H9 (cell line): ENCODE measurements around the gene ZNF350. TPM values are rescaled to one million over a fixed set of nuclear protein-coding genes. Genes with fewer than 3 reads are reported as not detected.

Source experiments
- DNase-seq: peaks from one replicate; pipeline ENCODE4 v3.0.0-alpha.2; 2017
- H2AFZ ChIP-seq: one replicate; pipeline ENCODE4 v1.6.1; 2013; ENCODE audit warnings: mild to moderate bottlenecking, low read length, control low read depth, moderate library complexity
- H2AK5ac ChIP-seq: 2 replicates; pipeline ENCODE4 v1.6.1; 2013; ENCODE audit warnings: low read length, control low read depth, mixed read lengths; ENCODE audit not compliant: insufficient read length
- H2BK120ac ChIP-seq: one replicate; pipeline ENCODE4 v1.6.1; 2013; ENCODE audit warnings: low read depth, mild to moderate bottlenecking, low read length, control low read depth, inconsistent platforms; ENCODE audit not compliant: poor library complexity, severe bottlenecking
- H2BK12ac ChIP-seq: 2 replicates; pipeline ENCODE4 v1.6.1; 2013; ENCODE audit warnings: low read length, control low read depth, mixed read lengths, low read depth; ENCODE audit not compliant: insufficient read length
- H2BK15ac ChIP-seq: 2 replicates; pipeline ENCODE4 v1.6.1; 2013; ENCODE audit warnings: low read depth, low read length, control low read depth
- H2BK20ac ChIP-seq: one replicate; pipeline ENCODE4 v1.6.1; 2013; ENCODE audit warnings: low read depth, mild to moderate bottlenecking, low read length, control low read depth, inconsistent platforms; ENCODE audit not compliant: poor library complexity, severe bottlenecking
- H2BK5ac ChIP-seq: 2 replicates; pipeline ENCODE4 v1.6.1; 2013; ENCODE audit warnings: low read length, control low read depth, mixed read lengths; ENCODE audit not compliant: insufficient read length
- H3K14ac ChIP-seq: 2 replicates; pipeline ENCODE4 v1.6.1; 2013; ENCODE audit warnings: low read length, control low read depth; ENCODE audit not compliant: insufficient read depth
- H3K18ac ChIP-seq: 2 replicates; pipeline ENCODE4 v1.6.1; 2013; ENCODE audit warnings: low read depth, mild to moderate bottlenecking, mixed read lengths, low read length, control low read depth; ENCODE audit not compliant: insufficient read length
- H3K23ac ChIP-seq: 2 replicates; pipeline ENCODE4 v1.6.1; 2013; ENCODE audit warnings: low read length, control low read depth, mixed read lengths, low read depth; ENCODE audit not compliant: insufficient read length
- H3K23me2 ChIP-seq: 2 replicates; pipeline ENCODE4 v1.6.1; 2013; ENCODE audit warnings: low read depth, mild to moderate bottlenecking, mixed read lengths, low read length, control low read depth; ENCODE audit not compliant: insufficient read length, poor library complexity, severe bottlenecking
- H3K27ac ChIP-seq: 2 replicates; pipeline ENCODE4 v1.5.1; 2013; ENCODE audit warnings: low read length, control low read depth, mixed read lengths, low read depth; ENCODE audit not compliant: insufficient read length
- H3K27me3 ChIP-seq: 2 replicates; pipeline ENCODE4 v1.6.1; 2013; ENCODE audit warnings: low read length, control low read depth, inconsistent platforms; ENCODE audit not compliant: insufficient read depth
- H3K4ac ChIP-seq: 2 replicates; pipeline ENCODE4 v1.6.1; 2013; ENCODE audit warnings: low read depth, mild to moderate bottlenecking, control low read depth, inconsistent platforms, low read length, moderate library complexity
- H3K4me1 ChIP-seq: 2 replicates; pipeline ENCODE4 v1.6.1; 2013; ENCODE audit warnings: low read length, control low read depth, inconsistent platforms; ENCODE audit not compliant: insufficient read depth
- H3K4me2 ChIP-seq: 2 replicates; pipeline ENCODE4 v1.6.1; 2013; ENCODE audit warnings: low read length, control low read depth, mixed read lengths; ENCODE audit not compliant: insufficient read length, insufficient read depth
- H3K56ac ChIP-seq: 2 replicates; pipeline ENCODE4 v1.6.1; 2013; ENCODE audit warnings: low read depth, mild to moderate bottlenecking, mixed read lengths, low read length, control low read depth; ENCODE audit not compliant: insufficient read length
- H3K79me1 ChIP-seq: 2 replicates; pipeline ENCODE4 v1.6.1; 2013; ENCODE audit warnings: low read depth, mild to moderate bottlenecking, moderate library complexity, low read length, control low read depth, inconsistent platforms; ENCODE audit not compliant: insufficient read depth, poor library complexity, severe bottlenecking
- H3K79me2 ChIP-seq: 2 replicates; pipeline ENCODE4 v1.6.1; 2013; ENCODE audit warnings: low read length, control low read depth, inconsistent platforms; ENCODE audit not compliant: insufficient read depth
- H3K9ac ChIP-seq: 2 replicates; pipeline ENCODE4 v1.6.1; 2013; ENCODE audit warnings: low read length, control low read depth, mixed read lengths; ENCODE audit not compliant: insufficient read length; ENCODE audit errors: extremely low read depth
- H3K9me3 ChIP-seq: one replicate; pipeline ENCODE4 v1.6.1; 2013; ENCODE audit warnings: low read depth, low read length, inconsistent platforms; ENCODE audit not compliant: control insufficient read depth
- H3T11ph ChIP-seq: one replicate; pipeline ENCODE4 v1.6.1; 2013; ENCODE audit warnings: mild to moderate bottlenecking, low read length, control low read depth, inconsistent platforms
- H4K20me1 ChIP-seq: one replicate; pipeline ENCODE4 v1.6.1; 2013; ENCODE audit not compliant: control insufficient read depth, insufficient read length, insufficient read depth
- H4K5ac ChIP-seq: 2 replicates; pipeline ENCODE4 v1.6.1; 2013; ENCODE audit warnings: low read depth, mild to moderate bottlenecking, mixed read lengths, low read length, control low read depth; ENCODE audit not compliant: insufficient read length
- H4K8ac ChIP-seq: replicated peaks from 2 replicates; pipeline ENCODE4 v1.6.1; 2013; ENCODE audit warnings: low read length, control low read depth, mixed read lengths, low read depth; ENCODE audit not compliant: insufficient read length
- H4K91ac ChIP-seq: 2 replicates; pipeline ENCODE4 v1.6.1; 2013; ENCODE audit warnings: low read depth, mild to moderate bottlenecking, moderate library complexity, mixed read lengths, low read length, control low read depth; ENCODE audit not compliant: insufficient read length
- H3K27ac Mint-ChIP-seq, 3 experiments: 2 replicates in 2 of 3; 3 replicates in 1 of 3; pipeline ENCODE4 v1.8.0; 2020 to 2021; ENCODE audit warnings: mixed read lengths in 3 of 3, mild to moderate bottlenecking in 1 of 3, moderate library complexity in 1 of 3
- H3K27me3 Mint-ChIP-seq: 2 replicates; pipeline ENCODE4 v1.8.0; 2021; ENCODE audit warnings: low read depth, mild to moderate bottlenecking, moderate library complexity, mixed read lengths
- H3K36me3 Mint-ChIP-seq, 3 experiments: 2 replicates in 2 of 3; 3 replicates in 1 of 3; pipeline ENCODE4 v1.8.0; 2020 to 2021; ENCODE audit warnings: low read depth in 3 of 3, mixed read lengths in 3 of 3; ENCODE audit not compliant: insufficient read depth in 1 of 3
- H3K4me1 Mint-ChIP-seq, 2 experiments: 2 replicates each; pipeline ENCODE4 v1.8.0; 2020; ENCODE audit warnings: mixed read lengths in 2 of 2
- H3K4me3 Mint-ChIP-seq, 2 experiments: 2 replicates in 1 of 2; 3 replicates in 1 of 2; pipeline ENCODE4 v1.8.0; 2020 to 2021; ENCODE audit warnings: mild to moderate bottlenecking in 2 of 2, mixed read lengths in 2 of 2, moderate library complexity in 1 of 2
- H3K9me3 Mint-ChIP-seq, 2 experiments: 2 replicates in 1 of 2; 3 replicates in 1 of 2; pipeline ENCODE4 v1.8.0; 2020; ENCODE audit warnings: mild to moderate bottlenecking in 2 of 2, mixed read lengths in 2 of 2, moderate library complexity in 1 of 2
- CTCF ChIP-seq: fragments of 200-600 bp; sonication (generic); conservative IDR thresholded peaks from 3 replicates; pipeline ENCODE4 v1.8.0; 2021; ENCODE audit warnings: antibody characterized with exemption, mild to moderate bottlenecking
- WGBS: extraction: QIAGEN DNeasy Blood & Tissue Kit; methylation state at CpG from one replicate; pipeline ENCODE4 v1.1.7; 2013; ENCODE audit warnings: missing lambda C conversion rate, low lambda C conversion rate, mixed read lengths; ENCODE audit not compliant: insufficient read length; ENCODE audit errors: extremely low coverage; 5-methylcytosine and 5-hydroxymethylcytosine counted together
- total RNA-seq: library from RNA; stranded (reverse); gene quantifications from 2 replicates; pipeline ENCODE4 v1.2.1, GENCODE V29; 2021

ZNF350 gene
- total RNA-seq, 1 experiment from 2014 or later = 12.9 TPM

GRCh38 chr19:51944798-51945552, 41.7 kb downstream of the ZNF350 start:
- peaks cover 74 to 97% (median 86%) of the 10 kb centered on the region in 3 experiments for H3K36me3 Mint-ChIP-seq

More at GRCh38 chr19:51944798-51945552, 41.7 kb downstream of the ZNF350 start:
- no peak overlapping the region for H2BK120ac ChIP-seq
- Mint-ChIP-seq H3K4me1 (no peaks in the 10 kb centered on the region), H3K27ac (no peak overlapping the region), H3K9me3 (peaks cover 96 to 98% of the 10 kb centered on the region in 2 experiments), H3K27me3 (peaks cover 5% of the 10 kb centered on the region), H3K4me3 (no peak overlapping the region)
- H4K20me1 ChIP-seq = no peaks in the 10 kb centered on the region
- H3T11ph ChIP-seq = no peak overlapping the region
- no peak overlapping the region for H4K8ac ChIP-seq
- no peak overlapping the region for H3K56ac ChIP-seq
- H3K23ac ChIP-seq = no peak overlapping the region
- no peak overlapping the region for H3K4ac ChIP-seq
- no peak overlapping the region for H3K4me2 ChIP-seq
- H4K5ac ChIP-seq = no peak overlapping the region
- no peak overlapping the region for H3K14ac ChIP-seq
- H3K79me2 ChIP-seq = no peaks in the 10 kb centered on the region
- no peak overlapping the region for H3K9ac ChIP-seq
- no peak overlapping the region for H2AFZ ChIP-seq
- no peak for TF ChIP-seq CTCF
- no peaks in the 10 kb centered on the region for H3K4me1 ChIP-seq
- WGBS = no CpG with 5 or more reads among the region's 7 CpGs
- H3K18ac ChIP-seq = no peak overlapping the region
- no peaks in the 10 kb centered on the region for H3K27me3 ChIP-seq
- no peak overlapping the region for H4K91ac ChIP-seq
- H3K27ac ChIP-seq = no peak overlapping the region
- no peaks in the 10 kb centered on the region for H3K79me1 ChIP-seq
- no peak for DNase-seq
- peaks cover 75% of the 10 kb centered on the region for H3K9me3 ChIP-seq
- H2BK20ac ChIP-seq = no peak overlapping the region
- no peak overlapping the region for H2BK5ac ChIP-seq
- H3K23me2 ChIP-seq = no peaks in the 10 kb centered on the region
- H2AK5ac ChIP-seq = no peak overlapping the region
- H2BK15ac ChIP-seq = no peak overlapping the region
- H2BK12ac ChIP-seq = no peak overlapping the region
